ENCODE results near the gene GNAT1. TPM values are rescaled to one million over a fixed set of nuclear protein-coding genes. Genes with fewer than 3 reads are reported as not detected.

Gene GNAT1
- total RNA-seq, 1 experiment from 2014 or later = not detected

DNA sequence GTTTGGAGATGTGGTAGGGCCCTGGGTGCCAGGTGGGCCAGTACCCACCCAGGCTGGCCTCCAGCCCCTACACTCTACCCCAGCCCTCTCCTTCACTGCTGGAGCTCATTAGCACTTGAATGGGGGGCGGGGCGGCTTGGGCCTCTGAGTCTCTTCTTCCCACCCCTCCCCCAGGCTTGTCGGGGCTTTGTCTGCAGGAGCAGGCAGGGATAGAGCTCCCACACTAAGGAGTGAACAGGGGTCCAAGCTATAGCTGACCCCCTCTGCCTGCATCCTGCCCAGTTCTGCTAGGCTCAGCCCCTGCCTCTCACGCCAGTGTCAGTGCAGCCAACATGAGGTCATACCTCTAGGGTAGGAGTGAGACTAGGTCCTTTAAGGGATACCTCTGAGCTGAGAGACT is 49.8 kb downstream of the GNAT1 start:
- H3K27ac ChIP-seq (ENCODE audit: insufficient read length, low read depth, low read length) = no peak overlapping the region
- no peak overlapping the region for H2AFZ ChIP-seq (ENCODE audit: low read length)
- H3K14ac ChIP-seq (ENCODE audit: insufficient read depth, low read length) = 0 out of 2 replicates have a peak overlapping the region, but pooled peaks have one; percentile 6
- H3K27me3 ChIP-seq (ENCODE audit: insufficient read depth, low read length) = no peaks in the 10 kb centered on the region
- no peak overlapping the region for H4K91ac ChIP-seq (ENCODE audit: insufficient read length, low read depth, low read length)
- peak overlapping the region; percentile 47 for H3K9ac ChIP-seq (ENCODE audit: extremely low read depth, insufficient read length, low read length)
- H3K56ac ChIP-seq (ENCODE audit: insufficient read length, low read depth, low read length) = no peak overlapping the region
- H3K4me2 ChIP-seq (ENCODE audit: insufficient read depth, insufficient read length, low read length) = peak overlapping the region; percentile 70
- peak; percentile 96 for DNase-seq
- Mint-ChIP-seq H3K9me3 (no peaks in the 10 kb centered on the region), H3K36me3 (ENCODE audit: insufficient read depth in 1 of 3, low read depth in 3 of 3) (peaks cover 6 to 19% (median 17%) of the 10 kb centered on the region in 3 experiments; a peak in 5 of 7 replicates), H3K27me3 (ENCODE audit: low read depth) (no peaks in the 10 kb centered on the region), H3K4me1 (peaks cover 74 to 86% of the 10 kb centered on the region in 2 experiments), H3K4me3 (peak overlapping the region; percentile 54 to 74), H3K27ac (peak overlapping the region; percentile 97 to 99 (median 98))
- peaks cover 11% of the 10 kb centered on the region for H3K79me1 ChIP-seq (ENCODE audit: insufficient read depth, low read depth, low read length, poor library complexity, severe bottlenecking)
- H3K4ac ChIP-seq (ENCODE audit: low read depth, low read length) = no peak overlapping the region
- H2BK15ac ChIP-seq (ENCODE audit: low read depth, low read length) = no peak overlapping the region
- H4K5ac ChIP-seq (ENCODE audit: insufficient read length, low read depth, low read length) = no peak overlapping the region
- H4K8ac ChIP-seq (replicated peaks; ENCODE audit: insufficient read length, low read depth, low read length) = no peak overlapping the region
- H3K23ac ChIP-seq (ENCODE audit: insufficient read length, low read depth, low read length) = no peak overlapping the region
- no peak overlapping the region for H2BK120ac ChIP-seq (ENCODE audit: low read depth, low read length, poor library complexity, severe bottlenecking)
- no peaks in the 10 kb centered on the region for H4K20me1 ChIP-seq (ENCODE audit: control insufficient read depth, insufficient read depth, insufficient read length)
- H2BK20ac ChIP-seq (ENCODE audit: low read depth, low read length, poor library complexity, severe bottlenecking) = no peak overlapping the region
- no peaks in the 10 kb centered on the region for H3K9me3 ChIP-seq (ENCODE audit: control insufficient read depth, low read depth, low read length)
- no CpG with 5 or more reads among the region's 4 CpGs for WGBS (ENCODE audit: extremely low coverage, insufficient read length, low lambda C conversion rate)
- TF ChIP-seq, protein P1, sequence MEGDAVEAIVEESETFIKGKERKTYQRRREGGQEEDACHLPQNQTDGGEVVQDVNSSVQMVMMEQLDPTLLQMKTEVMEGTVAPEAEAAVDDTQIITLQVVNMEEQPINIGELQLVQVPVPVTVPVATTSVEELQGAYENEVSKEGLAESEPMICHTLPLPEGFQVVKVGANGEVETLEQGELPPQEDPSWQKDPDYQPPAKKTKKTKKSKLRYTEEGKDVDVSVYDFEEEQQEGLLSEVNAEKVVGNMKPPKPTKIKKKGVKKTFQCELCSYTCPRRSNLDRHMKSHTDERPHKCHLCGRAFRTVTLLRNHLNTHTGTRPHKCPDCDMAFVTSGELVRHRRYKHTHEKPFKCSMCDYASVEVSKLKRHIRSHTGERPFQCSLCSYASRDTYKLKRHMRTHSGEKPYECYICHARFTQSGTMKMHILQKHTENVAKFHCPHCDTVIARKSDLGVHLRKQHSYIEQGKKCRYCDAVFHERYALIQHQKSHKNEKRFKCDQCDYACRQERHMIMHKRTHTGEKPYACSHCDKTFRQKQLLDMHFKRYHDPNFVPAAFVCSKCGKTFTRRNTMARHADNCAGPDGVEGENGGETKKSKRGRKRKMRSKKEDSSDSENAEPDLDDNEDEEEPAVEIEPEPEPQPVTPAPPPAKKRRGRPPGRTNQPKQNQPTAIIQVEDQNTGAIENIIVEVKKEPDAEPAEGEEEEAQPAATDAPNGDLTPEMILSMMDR (conservative IDR thresholded peaks at IDR 0.05) = no peak
- H2AK5ac ChIP-seq (ENCODE audit: insufficient read length, low read length) = no peak overlapping the region
- no peak overlapping the region for H3K18ac ChIP-seq (ENCODE audit: insufficient read length, low read depth, low read length)
- H2BK12ac ChIP-seq (ENCODE audit: insufficient read length, low read depth, low read length) = no peak overlapping the region
- no peak overlapping the region for H3T11ph ChIP-seq (ENCODE audit: low read length)
- peaks cover 15% of the 10 kb centered on the region; the same call in 1 of the 2 replicates for H3K4me1 ChIP-seq (ENCODE audit: insufficient read depth, low read length)
- H3K79me2 ChIP-seq (ENCODE audit: insufficient read depth, low read length) = peaks cover 32% of the 10 kb centered on the region; the same call in 1 of the 2 replicates
- no peak overlapping the region for H2BK5ac ChIP-seq (ENCODE audit: insufficient read length, low read length)
- H3K23me2 ChIP-seq (ENCODE audit: insufficient read length, low read depth, low read length, poor library complexity, severe bottlenecking) = peaks cover 17% of the 10 kb centered on the region
